B cell (primary cell): ENCODE measurements around the gene ASPRV1.

ENCODE experiments used
- EZH2 ChIP-seq: IDR thresholded peaks from 2 replicates; pipeline ENCODE4 v1.6.1; 2012; ENCODE audit warnings: borderline replicate concordance, low read depth, mild to moderate bottlenecking, moderate library complexity, low read length; ENCODE audit not compliant: insufficient read depth, poor library complexity, severe bottlenecking
- TF ChIP-seq, protein P1 (sequence below): fragments of 200-600 bp; IDR thresholded peaks from one replicate; pipeline ENCODE4 v1.8.0; 2022; ENCODE audit warnings: antibody characterized with exemption, mild to moderate bottlenecking

DNA sequence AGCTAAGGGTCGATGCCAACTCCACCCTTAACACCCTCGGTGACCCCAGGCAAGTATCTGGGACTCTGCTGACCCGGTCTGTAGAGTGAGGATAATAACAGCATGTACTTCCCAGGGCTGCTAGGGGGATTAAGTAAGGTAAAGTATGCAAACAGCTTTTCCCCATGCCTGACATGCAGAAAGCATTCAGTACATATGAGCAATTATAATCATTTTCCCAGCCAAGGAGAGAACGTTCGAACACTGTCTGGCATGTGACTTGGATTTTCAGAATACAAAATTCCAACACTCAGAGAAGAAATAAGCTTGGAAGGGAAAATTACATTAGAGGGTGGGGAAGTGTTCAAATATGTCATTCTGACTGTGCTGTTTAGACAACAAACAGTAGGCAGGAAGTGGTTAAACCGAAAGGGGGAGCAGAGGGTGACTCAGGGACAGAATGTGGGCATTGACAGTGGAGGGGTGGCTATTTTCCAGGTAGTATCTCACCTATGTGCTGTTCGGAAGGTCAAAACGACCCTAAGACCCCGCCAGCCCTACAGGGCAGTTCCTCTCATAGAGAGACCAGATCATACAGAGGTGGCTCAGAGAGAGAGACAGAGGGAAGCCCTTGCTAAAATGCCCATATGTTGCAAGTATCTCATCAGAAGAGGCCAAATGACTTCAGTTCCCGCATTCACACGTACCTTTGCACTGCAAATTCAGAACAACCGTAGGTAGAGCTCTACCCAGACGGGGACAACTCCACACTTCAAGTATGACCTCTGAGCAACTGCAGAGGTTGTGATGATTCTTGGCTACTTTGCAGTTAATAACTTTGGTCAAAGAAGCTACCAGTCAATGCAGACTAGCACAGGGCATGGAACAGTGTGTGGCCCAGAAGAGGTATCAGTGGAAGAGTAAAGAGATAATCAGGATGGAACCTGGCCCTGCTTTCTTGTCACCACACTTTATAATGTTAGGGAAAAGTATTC, 14.8 kb downstream of the ASPRV1 start:
- TF ChIP-seq, protein P1, sequence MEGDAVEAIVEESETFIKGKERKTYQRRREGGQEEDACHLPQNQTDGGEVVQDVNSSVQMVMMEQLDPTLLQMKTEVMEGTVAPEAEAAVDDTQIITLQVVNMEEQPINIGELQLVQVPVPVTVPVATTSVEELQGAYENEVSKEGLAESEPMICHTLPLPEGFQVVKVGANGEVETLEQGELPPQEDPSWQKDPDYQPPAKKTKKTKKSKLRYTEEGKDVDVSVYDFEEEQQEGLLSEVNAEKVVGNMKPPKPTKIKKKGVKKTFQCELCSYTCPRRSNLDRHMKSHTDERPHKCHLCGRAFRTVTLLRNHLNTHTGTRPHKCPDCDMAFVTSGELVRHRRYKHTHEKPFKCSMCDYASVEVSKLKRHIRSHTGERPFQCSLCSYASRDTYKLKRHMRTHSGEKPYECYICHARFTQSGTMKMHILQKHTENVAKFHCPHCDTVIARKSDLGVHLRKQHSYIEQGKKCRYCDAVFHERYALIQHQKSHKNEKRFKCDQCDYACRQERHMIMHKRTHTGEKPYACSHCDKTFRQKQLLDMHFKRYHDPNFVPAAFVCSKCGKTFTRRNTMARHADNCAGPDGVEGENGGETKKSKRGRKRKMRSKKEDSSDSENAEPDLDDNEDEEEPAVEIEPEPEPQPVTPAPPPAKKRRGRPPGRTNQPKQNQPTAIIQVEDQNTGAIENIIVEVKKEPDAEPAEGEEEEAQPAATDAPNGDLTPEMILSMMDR: no peak
- TF ChIP-seq EZH2: no peak
